OCI-LY7 (cell line): ENCODE results near the gene ALDH16A1. TPM values are rescaled to one million over a fixed set of nuclear protein-coding genes. Genes with fewer than 3 reads are reported as not detected.

Experiments
- BruUV-seq: library from RNA; stranded (reverse); fragments of 400-500 nt; replicated peaks from 2 replicates; lab custom pipeline; 2021; lab: Mats Ljungman, UMichigan
- CTCF ChIA-PET: fragments of 300-600 bp; sonication (Branson Sonifier 250); formaldehyde crosslinking; loops from one replicate; lab custom pipeline; 2022; ENCODE audit warnings: antibody characterized with exemption; ENCODE audit not compliant: unreplicated experiment; lab: Charles Lee
- POLR2A ChIA-PET: fragments of 300-600 bp; sonication (Branson Sonifier 250); formaldehyde crosslinking; loops from one replicate; lab custom pipeline; 2022; ENCODE audit warnings: antibody characterized with exemption; lab: Charles Lee
- DNase-seq: peaks from one replicate; pipeline ENCODE4 v3.0.0-alpha.2; 2015; ENCODE audit warnings: low spot score
- H2AFZ ChIP-seq: fragments of 200-600 bp; sonication (generic), shearing (Covaris generic); 2 replicates; pipeline ENCODE4 v1.6.1; 2014; ENCODE audit warnings: mild to moderate bottlenecking, antibody characterized with exemption, low read length, moderate library complexity
- H3K27ac ChIP-seq: fragments of 200-600 bp; sonication (generic); 2 replicates; pipeline ENCODE4 v1.5.1; 2014; ENCODE audit warnings: mixed run types, low read depth, mild to moderate bottlenecking, moderate library complexity, low read length, inconsistent platforms; ENCODE audit not compliant: poor library complexity, severe bottlenecking
- H3K36me3 ChIP-seq: fragments of 200-600 bp; sonication (generic); 2 replicates; pipeline ENCODE4 v1.6.1; 2014; ENCODE audit warnings: mild to moderate bottlenecking, antibody characterized with exemption, low read length, moderate library complexity, mixed read lengths; ENCODE audit not compliant: insufficient read depth
- H3K4me1 ChIP-seq: fragments of 200-600 bp; sonication (generic); 2 replicates; pipeline ENCODE4 v1.5.1; 2014; ENCODE audit warnings: mild to moderate bottlenecking, low read length; ENCODE audit not compliant: insufficient read depth, poor library complexity, severe bottlenecking
- H3K4me2 ChIP-seq: fragments of 200-600 bp; sonication (generic); 2 replicates; pipeline ENCODE4 v1.6.1; 2014; ENCODE audit warnings: mild to moderate bottlenecking, low read length
- H3K4me3 ChIP-seq: fragments of 200-600 bp; sonication (generic); 2 replicates; pipeline ENCODE4 v1.5.1; 2014; ENCODE audit warnings: mild to moderate bottlenecking, low read depth, low read length; ENCODE audit not compliant: poor library complexity, severe bottlenecking
- H3K79me2 ChIP-seq: fragments of 200-600 bp; sonication (generic); 2 replicates; pipeline ENCODE4 v1.6.1; 2016; ENCODE audit warnings: low read depth, mild to moderate bottlenecking, low read length, moderate library complexity, mixed read lengths; ENCODE audit not compliant: insufficient read depth
- H3K9me2 ChIP-seq: fragments of 200-600 bp; sonication (generic); 2 replicates; pipeline ENCODE4 v1.6.1; 2016; ENCODE audit warnings: mild to moderate bottlenecking, low read length, mixed read lengths; ENCODE audit not compliant: insufficient read depth
- H3K9me3 ChIP-seq: fragments of 200-600 bp; sonication (generic); 2 replicates; pipeline ENCODE4 v1.6.1; 2014; ENCODE audit warnings: mild to moderate bottlenecking, mixed run types, low read length, mixed read lengths
- H4K20me1 ChIP-seq: fragments of 200-600 bp; sonication (generic); 2 replicates; pipeline ENCODE4 v1.6.1; 2014; ENCODE audit warnings: mild to moderate bottlenecking, antibody characterized with exemption, low read length, moderate library complexity, mixed read lengths; ENCODE audit not compliant: insufficient read depth
- CTCF ChIP-seq: fragments of 200-600 bp; sonication (generic); conservative IDR thresholded peaks from 2 replicates; pipeline ENCODE4 v1.5.1; 2014; ENCODE audit warnings: mild to moderate bottlenecking, antibody characterized with exemption, low read length, moderate library complexity, mixed read lengths
- EZH2phosphoT487 ChIP-seq: fragments of 200-600 bp; sonication (generic); IDR thresholded peaks from 2 replicates; pipeline ENCODE4 v1.6.1; 2018; ENCODE audit warnings: low read depth, borderline replicate concordance, mild to moderate bottlenecking, mixed run types, antibody characterized with exemption, low read length, moderate library complexity, mixed read lengths
- intact Hi-C: fragments of 100-400 bp; cut with micrococcal nuclease; formaldehyde crosslinking; loops from one replicate; pipeline ENCODE4 v1.10.0; 2022; ENCODE audit not compliant: unreplicated experiment
- total RNA-seq, 2 experiments: library from RNA; depleted of rRNA in 1 of 2; stranded (reverse); fragments of >200 nt in 1 of 2; shearing (Covaris generic) in 1 of 2; gene quantifications; 2 replicates each; pipeline ENCODE4 v1.2.3, GENCODE V29; 2014 to 2022

Gene ALDH16A1
- total RNA-seq, 2 experiments from 2014 or later = 26.0 to 55.4 TPM

DNA sequence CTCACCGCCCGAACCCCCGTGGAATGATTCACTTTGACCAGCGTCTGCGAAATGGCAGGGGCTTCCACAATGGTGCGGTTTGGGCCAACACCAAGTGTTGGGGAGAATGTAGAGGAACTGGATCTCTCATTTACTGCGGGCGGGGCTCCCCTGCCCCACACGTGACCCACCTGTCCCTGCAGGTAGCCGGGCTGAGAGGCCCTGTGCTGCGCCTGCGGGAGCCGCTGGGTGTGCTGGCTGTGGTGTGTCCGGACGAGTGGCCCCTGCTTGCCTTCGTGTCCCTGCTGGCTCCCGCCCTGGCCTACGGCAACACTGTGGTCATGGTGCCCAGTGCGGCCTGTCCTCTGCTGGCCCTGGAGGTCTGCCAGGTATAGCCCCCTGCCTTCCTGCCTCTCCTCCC lies 15.2 kb downstream of the ALDH16A1 start:
- intact Hi-C loops = no loop called here
- Histone ChIP-seq H3K9me2 (no peaks in the 10 kb centered on the region), H3K4me2 (no peak overlapping the region), H3K36me3 (peaks cover 53% of the 10 kb centered on the region), H4K20me1 (no peaks in the 10 kb centered on the region), H3K9me3 (no peaks in the 10 kb centered on the region), H3K4me3 (no peak overlapping the region), H3K79me2 (no peaks in the 10 kb centered on the region), H3K27ac (no peak overlapping the region), H2AFZ (no peak overlapping the region), H3K4me1 (peaks cover 23% of the 10 kb centered on the region)
- ChIA-PET CTCF (no interaction called here), POLR2A (no interaction called here)
- DNase-seq = no peak
- TF ChIP-seq CTCF (no peak), EZH2phosphoT487 (no peak)
- BruUV-seq = no TSS peak

DNA sequence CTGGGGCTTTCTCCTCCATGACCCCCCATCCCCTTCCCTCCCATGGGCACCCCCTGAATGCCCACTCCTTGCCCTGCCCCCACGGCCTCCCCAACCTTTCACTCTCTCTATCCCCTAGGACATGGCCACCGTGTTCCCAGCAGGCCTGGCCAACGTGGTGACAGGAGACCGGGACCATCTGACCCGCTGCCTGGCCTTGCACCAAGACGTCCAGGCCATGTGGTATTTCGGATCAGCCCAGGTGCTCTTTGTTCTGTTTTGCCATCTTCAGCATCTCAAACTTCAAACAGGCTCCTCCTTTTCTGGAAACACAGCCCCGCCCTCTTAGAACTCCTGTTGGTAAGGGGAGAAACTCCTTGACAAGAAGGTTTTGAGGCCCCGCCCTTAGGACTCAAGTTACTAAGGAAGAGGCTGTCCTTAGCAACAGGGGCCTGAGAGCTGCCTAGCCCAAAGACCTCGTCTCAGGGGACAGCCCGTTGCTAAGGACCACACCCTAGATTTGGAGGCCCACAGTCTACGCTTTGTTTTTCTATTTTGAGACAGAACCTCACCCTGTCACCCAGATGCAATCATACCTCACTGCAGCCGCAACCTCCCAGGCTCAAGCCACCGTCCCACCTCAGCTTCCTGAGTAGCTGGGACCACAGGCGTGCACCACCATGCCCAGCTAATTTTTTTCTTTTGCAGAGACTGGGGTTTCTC lies 15.9 kb downstream of the ALDH16A1 start:
- Histone ChIP-seq H3K4me2 (no peak overlapping the region), H3K4me1 (peaks cover 29% of the 10 kb centered on the region), H3K79me2 (no peaks in the 10 kb centered on the region), H2AFZ (no peak overlapping the region), H4K20me1 (no peaks in the 10 kb centered on the region), H3K9me2 (no peaks in the 10 kb centered on the region), H3K27ac (no peak overlapping the region), H3K9me3 (no peaks in the 10 kb centered on the region), H3K4me3 (no peak overlapping the region), H3K36me3 (peaks cover 53% of the 10 kb centered on the region)
- ChIA-PET POLR2A (no interaction called here), CTCF (no interaction called here)
- TF ChIP-seq EZH2phosphoT487 (no peak), CTCF (no peak)
- peak; percentile 58 for DNase-seq
- no TSS peak for BruUV-seq
- intact Hi-C loops = no loop called here
